Right renal cortex interstitium (tissue), 3 donors: ENCODE data around the gene RAP1GAP2. TPM values are rescaled to one million over a fixed set of nuclear protein-coding genes. Genes with fewer than 3 reads are reported as not detected.
A peak's percentile ranks its signal among the peaks of the same experiment; 100 is the strongest.
"Not testable (repeated sequence)": the region's sequence is repeated elsewhere in the genome, so short reads cannot be mapped to it uniquely, and the experiment has no call there.

Experiments used
- DNase-seq, 3 donors: peaks; one replicate each; pipeline ENCODE4 v3.0.0-alpha.2; 2013; ENCODE audit warnings: low read depth in 3 of 3, low spot score in 2 of 3
- polyA plus RNA-seq, 3 donors: library from polyadenylated mRNA; unstranded; fragments of 120-200 nt; gene quantifications; one replicate each; pipeline ENCODE4 v1.2.1, GENCODE V29; 2013; ENCODE audit not compliant: insufficient read length in 3 of 3

The RAP1GAP2 gene
- polyA plus RNA-seq = 10 to 100 TPM; 21.2 to 26.3 (median 22.5) TPM

DNA sequence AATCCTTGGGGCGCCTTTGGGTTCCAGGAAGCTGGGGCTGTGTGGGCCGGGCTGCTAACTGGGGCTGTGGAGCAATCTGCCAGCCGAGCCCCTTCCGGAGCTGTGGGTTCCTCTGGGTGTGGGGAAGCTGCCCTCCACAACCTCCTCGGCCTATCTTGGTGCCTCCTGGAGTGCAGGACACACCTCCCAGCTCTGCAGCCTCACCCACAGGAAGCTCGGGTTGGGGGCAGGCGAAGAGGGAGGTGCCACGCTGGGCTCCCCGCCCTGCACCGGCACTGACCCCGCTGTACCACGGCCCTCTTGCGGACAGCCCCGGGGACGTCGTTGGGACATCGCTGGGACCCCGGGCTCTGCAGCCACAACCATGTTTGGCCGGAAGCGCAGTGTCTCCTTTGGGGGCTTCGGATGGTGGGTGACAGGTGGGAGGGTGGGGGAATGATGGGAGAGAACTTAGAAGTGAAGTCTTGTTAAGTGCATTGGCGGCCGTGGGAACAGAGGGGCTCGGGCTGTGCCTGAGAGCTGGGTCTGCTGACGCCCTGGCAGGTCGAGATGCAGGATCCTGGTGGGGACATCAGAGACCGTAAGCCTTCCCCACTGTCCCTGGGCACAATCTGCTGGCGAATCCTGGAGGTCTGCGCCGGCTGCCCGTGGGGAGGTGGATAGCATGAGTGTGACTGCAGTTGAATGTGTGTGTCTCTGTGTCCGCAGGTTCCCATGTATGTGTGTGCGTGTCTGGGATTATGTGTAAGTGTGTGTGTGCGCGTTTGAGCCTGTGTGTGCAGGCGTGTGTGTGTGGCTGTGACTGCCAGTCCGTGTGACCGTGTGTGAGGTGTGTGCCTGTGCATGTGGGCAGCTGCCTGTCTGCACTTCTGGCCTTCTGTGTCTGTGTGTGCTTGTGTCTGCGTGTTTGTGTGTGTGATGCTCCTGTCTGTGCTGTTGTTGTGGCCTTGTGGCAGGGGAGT, at the start of gene RAP1GAP2:
Gene RAP1GAP2 (plus strand): TSS at position 275 of the 962 bp plus-strand sequence. CDS start 90 bp downstream, at position 365.
- DNase-seq = no peak

DNA sequence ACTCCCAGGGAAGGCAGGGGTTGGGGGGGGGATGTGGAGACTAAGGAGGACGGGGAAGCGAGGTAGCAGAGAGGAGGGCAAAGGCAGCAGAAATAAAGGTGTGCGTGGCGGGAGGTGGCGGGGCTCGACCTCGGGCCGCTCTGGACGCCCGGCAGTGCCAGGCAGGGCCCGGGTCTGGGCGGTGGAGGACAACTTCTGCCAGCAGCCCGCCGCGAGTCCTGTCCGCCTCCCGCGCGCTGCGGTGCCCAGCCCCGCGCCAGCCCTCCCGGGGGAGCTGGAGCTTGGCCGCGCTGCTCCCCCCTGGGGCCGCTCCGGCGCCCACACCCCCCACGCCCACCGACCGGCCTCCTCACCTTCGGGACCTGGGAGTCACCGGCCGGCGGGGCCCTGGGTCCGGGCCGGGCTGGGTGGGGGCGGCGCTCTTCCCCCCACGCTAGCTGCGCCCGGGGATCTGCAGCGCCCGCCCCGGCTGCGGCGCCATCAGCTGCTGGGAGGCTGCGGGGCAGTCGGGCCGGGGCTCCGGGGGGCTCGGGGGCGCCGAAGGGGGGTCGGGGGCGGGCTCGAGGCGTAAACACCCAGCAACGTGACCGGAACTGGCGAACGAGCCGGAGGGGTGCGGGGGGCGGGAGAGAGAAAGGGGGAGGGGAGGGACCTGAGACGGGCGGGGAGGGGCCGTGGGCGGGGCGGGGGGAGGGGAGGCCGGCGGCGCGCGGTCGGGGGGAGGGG, 47.0 kb upstream of the RAP1GAP2 start, which contains the start of gene CCDC92B:
Gene CCDC92B (minus strand): TSS at position 595 of the 726 bp plus-strand sequence. CDS start 14,507 bp downstream, outside the sequence.
- DNase-seq = no peak

DNA sequence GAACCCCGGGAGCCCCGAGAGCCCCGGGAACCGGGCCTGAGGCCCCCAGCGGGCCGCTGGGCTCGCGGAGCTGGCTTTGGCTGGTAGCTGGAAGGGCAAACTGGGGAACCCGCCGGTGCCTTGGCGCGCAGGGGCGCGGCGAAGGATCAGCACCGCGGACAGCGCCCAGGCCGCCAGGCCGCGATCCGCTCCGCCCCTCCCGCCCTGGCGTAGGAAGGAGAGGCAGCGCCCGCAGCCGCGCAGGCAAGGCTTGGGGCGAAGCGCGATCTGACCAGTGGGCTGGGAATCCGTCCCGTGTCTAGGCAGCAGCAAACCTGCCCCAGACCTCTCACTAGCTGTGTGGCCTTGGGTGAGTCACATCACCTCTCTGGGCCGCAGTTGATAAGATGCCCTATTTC, 46.5 kb upstream of the RAP1GAP2 start:
- DNase-seq = peak; percentile 54 to 69 (median 55)

DNA sequence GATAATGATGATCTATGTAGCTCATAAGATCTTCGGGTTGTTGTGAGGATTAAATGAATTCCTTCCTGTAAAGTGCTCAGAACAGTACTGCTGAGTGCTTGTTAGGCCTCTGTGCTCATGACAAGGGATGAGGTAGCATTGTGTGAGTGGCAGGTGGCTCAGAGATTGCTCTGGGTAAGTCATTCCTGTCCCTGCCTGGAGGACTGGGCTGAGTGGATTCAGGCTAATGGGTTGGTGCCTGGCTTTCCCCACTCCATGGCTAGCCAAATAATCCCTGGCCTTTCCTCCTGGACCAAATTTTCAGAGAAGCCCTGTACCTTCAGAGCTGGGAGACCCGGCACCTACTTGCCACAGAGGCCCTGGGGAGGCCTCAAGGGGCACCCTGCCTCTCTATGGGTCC, 45.5 kb upstream of the RAP1GAP2 start:
- DNase-seq = no peak

DNA sequence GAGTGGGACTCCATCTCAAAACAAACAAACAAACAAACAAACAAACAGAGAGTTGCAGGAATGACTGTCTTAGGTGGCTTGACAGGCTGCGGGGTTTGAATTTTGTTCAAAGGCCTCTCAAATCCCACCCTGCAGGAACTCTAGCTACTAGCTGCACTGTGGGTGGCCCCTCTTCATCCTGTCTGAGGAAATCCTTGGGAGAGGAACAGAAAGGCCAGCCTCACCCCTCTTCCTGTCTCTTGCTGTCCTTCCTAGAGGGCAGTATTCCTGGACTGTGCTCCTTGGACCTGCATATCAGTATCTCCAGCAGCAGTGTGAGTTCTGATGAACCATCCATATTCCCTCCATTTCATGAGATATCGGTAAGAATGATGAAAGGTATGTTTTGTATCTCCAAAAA, 44.7 kb upstream of the RAP1GAP2 start:
- DNase-seq = no peak

DNA sequence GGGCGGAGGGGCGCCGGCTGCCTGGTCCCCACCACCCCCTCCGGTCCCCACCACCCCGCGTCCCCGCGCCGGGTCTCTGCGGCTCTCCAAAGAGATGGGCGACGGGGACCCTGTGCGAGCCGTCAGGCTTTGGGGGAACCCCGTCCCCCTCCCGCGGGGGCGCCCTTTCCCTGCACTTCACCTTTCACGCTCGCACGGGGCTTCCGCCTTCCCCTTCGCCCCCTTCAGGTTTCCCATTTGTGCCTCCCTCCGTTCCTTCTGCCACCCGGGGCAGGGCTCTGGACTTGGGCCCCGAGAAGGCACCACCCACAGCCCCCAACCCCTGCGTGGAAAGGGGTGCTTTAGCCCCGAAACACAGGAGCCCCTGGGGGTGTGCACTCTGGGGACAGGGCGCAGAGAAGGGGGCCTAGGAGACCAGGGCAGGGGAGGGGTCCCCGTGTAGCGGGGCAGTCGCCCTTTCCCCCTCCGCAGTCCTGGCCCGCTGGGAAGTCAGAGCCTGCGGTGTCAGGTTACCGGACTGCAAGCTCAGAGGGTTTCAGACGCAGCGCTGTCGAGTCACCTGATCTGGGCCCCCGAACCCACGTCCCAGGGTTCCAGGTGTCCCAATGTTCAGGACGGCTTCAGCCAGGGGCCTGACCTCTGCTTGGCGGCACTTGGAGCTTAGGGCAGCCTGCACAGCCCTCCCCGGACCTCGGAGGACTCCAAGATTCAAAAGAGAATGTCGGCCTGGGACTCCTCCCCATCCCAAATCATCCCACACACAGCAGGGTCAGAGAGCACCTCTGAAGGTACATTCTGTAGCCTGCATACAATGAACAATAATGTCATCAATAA, 40.1 kb upstream of the RAP1GAP2 start:
- DNase-seq = no peak

DNA sequence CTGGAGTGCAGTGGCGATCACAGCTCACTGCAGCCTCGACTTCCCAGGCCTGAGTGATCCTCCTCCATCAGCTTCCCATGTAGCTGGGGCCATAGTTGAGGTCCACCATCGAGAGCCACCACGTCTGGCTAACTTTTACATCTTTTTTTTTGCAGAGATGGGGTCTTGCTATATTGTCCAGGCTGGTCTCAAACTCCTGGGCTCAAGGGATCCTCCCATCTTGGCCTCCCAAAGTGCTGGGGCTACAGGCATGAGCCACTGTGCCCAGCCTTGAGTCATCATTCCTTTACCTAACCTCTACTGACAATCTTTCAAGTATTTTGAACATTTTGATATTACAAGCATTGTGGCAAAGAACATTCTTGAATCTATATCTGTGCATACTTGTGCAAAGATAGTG, 37.4 kb upstream of the RAP1GAP2 start:
- no peak for DNase-seq

DNA sequence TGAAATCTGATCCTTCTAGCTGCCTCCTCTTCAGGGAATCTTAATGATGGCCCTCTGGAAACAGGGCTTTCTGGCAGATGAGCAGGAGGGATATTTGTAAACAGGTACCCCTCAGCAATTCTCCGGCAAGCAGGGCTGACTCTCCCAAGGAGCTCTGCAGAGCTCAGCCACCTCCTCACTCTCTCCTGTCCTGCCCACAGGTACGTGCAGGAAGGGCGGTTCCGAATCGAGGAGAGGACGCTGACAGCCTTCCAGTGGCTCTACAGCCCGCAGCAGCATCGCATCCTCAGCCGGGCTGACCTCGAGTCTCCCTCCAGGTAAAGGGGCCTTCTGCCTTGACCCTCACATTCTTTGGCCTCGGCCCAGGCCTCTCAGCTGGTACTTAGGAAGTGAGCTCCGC, 26.1 kb upstream of the RAP1GAP2 start:
- DNase-seq = no peak

DNA sequence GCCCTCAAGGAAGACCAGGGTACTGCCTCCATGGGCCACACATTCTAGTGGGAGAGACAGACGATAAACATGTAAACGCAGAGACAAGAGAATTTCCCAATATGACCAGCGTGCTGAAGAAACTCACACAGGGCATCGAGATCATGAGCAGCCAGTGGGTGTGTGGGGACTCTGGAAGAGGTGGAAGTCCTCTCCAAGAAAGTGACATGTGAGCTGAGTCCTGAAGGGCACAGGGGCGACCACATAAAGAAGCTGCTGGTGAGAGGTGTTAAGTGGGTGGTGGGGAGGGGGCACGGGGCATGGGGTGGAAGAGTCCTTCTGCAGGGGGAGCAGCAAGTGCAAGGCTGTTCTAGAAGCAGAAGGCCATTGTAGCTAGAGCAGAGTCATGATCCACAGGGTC, 21.0 kb upstream of the RAP1GAP2 start:
- no peak for DNase-seq

DNA sequence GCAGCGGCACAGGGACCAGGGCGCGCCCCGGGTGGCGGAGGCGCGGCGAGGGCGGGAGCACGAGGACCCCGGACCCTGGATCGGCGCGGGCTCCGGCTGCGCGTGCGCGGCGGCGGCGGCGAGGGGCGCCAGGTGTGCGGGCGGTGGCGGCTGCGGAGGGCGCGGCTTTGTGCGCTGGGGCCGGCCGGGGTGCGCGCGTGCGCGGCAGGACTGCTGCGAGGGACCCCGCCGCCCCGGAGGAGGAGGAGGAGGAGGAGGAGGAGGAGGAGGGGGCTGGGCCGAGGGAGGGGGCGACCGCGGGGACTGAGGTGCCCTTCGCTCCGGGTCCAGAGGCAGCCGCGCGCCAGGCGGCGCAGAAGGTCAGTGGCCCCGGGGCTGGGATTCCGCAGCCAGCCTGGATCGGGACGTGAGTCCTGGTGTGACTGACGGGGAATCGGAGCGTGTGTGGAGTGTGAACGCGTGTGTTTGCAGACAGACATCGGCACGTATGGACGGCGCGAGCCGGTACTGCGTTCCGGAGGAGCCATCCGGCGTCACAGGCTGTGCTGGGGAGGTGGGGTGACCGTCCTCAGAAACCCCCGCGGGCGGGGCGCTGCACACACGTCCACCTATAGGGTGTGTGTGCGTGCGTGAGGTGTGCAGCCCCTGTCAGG, 19.5 kb upstream of the RAP1GAP2 start:
- DNase-seq = no peak

DNA sequence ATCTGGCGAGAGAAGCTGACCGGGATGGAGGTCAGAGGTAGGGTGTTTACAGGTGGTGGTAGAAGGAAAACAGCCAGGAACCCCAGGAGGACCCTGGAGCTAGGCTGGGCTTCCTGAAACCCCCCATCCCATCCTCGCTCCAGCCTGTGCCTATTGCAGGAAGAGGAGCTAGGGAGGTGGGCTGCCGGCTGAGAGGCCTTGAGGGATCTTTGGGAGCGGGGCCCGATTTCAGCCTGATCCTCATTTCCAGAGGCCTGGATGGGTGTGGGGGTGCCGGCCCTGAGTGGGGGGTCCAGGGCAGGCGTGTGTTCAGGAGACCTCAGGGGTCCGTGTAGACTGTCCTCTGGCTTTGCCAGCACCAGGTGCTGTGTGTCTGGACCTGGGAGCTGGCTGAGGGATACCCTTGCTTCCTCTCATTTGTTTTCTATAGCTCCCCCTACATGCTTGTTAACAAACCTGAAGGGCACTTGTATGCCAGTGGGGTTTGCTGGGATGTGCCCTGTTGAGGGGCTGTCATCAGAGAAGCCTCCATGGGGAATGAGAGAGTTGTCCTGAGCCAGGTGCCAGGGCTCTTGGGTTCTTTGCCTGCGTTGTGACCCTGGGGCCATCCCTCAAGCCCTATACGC, 18.9 kb upstream of the RAP1GAP2 start:
- no peak for DNase-seq

DNA sequence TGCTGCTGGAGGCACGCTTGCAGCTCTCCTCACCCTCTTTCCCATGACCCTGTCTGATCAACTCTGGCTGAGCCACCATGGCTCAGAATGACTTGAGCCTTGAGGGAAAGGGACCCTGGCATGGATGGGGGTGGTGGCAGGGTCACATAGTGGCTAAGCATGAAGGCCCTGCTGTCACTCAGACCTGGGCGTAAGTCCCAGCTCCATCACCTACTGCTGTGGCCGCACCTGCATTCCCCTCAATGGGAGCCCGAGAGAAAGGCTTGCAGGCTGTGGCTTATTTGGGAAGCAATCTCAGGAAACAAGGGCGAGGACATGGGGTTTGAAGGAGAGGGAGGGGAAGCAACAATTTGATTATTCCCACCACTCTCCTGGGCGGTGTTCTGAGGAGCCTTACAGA, 17.7 kb upstream of the RAP1GAP2 start:
- no peak for DNase-seq

DNA sequence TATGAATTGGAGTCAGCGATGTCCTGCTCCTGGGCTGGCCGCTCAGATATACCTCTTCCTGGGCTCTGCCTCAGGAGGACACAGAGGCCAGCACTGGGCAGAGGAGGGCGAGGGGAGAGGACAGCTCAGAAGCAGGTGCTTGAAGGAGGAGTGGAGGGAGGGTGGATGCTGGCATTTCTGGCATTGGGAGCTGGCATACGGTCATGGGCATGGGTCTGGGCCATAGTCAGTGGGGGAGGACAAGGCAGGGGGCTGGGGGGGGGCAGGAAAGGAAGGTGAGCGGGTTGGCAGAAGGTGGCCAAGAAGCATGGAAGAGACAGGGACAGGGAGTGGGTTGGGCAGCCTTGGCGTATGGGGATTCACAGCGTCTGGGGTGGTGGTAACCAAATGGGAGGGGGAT, 16.7 kb upstream of the RAP1GAP2 start:
- DNase-seq = no peak

DNA sequence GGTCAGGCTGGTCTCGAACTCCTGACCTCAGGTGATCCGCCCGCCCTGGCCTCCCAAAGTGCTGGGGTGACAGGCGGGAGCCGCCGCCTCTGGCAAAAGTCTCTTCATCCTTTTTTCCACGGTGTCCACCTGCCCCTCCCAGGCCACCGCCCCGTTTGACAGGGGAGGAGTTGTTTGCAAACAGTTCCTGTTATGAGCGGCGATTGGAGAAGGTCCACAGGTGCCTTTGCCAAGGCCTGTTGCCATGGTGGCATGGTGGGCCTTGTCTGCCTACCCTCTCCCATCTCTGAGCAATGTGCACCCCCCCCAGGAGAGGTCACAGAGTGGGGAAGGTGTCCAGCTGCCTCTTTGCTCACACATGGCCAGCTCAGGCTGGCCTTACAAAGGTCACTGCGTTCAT, 16.0 kb upstream of the RAP1GAP2 start:
- no peak for DNase-seq

DNA sequence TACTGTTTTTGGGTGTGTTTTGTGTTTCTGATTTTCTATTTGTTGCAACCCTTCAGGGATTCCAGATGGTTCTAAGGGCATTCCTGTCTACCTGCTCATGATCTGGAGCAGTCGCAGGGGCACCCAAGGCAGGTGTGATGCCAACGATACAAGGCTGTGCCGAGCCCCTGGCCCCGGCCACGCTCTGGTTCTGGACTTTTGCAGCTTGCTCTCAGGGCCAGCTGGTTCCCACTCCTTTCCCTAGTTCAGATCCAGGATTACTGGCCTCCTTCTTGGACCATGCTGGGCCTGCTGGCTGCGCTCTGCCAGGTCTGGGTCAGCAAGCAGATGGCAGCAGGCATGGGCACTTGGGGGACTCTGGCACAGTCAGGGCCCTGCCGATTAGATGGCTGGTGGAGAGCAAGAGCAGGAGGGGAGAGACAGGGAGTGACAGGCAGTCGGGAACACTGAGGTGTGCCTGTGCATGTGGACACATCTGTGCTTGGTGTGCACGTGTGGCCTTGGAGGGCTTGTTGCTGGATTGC, 15.2 kb upstream of the RAP1GAP2 start:
- no peak for DNase-seq

DNA sequence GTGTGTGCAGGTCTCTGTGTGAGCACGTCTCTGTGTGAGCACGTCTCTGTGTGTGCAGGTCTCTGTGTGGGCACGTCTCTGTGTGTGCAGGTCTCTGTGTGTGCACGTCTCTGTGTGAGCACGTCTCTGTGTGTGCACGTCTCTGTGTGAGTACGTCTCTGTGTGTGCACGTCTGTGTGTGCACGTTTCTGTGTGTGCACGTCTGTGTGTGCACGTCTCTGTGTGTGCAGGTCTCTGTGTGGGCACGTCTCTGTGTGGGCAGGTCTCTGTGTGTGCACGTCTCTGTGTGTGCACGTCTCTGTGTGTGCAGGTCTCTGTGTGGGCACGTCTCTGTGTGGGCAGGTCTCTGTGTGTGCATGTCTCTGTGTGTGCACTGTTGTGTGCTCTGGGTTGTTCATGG, 14.6 kb upstream of the RAP1GAP2 start:
- DNase-seq = not testable (repeated sequence)

DNA sequence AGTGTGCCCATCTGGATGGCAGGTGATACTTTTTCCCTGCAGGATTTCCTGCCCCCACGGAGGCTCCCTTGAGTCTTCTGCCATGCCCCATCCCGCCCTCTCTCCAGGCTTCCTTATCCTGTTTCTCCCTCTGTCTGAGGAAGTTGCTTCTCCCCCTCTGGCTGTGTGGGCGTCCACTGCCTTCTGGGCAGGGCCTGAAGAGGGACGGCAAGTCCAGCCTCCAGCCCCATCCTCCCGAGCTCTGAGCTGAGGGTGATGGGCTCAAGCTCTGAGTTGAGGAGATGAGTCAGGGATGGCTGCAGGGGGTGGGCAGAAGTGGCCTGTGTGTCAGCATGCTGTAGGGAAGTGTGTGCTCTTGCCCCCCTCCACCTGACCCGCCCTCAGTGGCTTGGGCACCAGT, 14.2 kb upstream of the RAP1GAP2 start:
- DNase-seq = no peak

DNA sequence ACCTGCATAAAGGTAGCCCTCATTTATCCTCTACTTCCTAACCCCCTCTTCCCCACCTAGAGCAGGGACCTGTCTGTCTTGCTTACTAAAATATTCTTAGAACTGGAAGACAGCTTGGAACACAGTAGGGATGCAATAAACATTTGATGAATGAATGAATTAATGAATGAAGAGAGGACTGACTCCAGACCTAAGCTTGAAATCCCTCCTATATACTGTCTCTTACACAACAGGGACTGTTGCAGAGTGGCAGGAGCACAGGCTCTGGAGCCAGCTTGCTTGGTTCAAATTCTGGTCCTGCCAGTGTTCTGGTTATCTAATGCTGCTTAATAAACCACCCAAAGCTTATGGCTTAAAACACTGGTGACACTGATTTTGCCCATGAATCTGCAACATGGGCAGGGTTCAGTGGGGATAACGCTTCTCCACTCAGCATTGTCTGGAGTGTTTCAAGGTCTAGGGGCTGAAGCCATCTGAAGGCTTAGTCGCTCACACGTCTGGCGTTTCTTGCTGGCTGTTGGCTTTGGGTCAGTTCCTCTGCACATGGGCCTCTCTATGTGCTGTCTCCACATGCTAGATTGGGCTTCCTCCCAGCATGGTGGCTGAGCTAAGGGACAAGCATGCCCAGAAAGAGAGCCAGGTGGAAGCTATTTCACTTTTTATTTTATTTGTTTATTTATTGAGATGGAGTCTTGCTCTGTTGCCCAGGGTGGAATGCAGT, 12.8 kb upstream of the RAP1GAP2 start:
- no peak for DNase-seq

DNA sequence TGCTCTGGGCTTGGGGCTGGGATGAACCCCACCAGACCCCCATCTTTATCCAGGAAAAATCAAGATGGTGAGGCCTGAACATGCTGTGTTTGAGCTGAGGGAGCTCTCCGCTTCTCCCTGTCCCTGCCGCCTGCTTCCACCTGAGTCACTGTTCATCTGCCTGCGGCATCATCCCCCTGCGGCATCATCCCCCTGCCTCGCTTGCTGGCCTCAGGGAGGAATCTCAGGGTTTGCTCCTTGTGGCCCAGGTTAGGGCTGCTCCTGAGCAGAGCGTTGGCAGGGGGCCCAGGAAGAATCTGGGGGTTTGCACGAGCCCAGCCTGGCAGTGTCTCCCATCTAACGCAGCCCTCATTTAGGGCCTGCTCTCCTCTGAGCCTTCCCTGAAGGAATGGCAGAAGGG, 11.4 kb upstream of the RAP1GAP2 start:
- no peak for DNase-seq
